ENCODE measurements around the gene ERI3.

DNA sequence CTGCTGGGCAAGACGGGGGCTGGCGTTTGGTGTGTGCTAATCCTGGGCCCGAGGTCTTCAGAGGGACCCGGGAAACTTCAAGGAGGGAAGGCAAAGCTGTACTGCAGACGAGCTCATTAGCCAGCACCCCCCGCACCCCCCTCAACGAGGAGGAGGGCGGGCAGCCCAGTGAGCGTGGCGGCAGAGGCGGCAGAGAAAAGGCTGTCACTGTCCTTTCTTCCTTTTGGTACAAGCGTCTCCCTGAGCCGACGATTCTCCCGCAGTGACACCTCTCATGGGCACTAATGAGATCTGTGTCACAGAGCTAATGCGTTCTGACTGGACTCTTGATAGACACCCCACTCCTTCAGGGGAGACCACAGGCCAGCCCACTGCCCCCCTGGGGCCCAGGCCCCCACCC is 112.3 kb downstream of the ERI3 start:
- TF ChIP-seq CTCF (IDR thresholded peaks at IDR 0.05) (no peak), POLR2A (IDR thresholded peaks at IDR 0.05) (no peak)

Data from thyroid gland (tissue), 4 donors.